HepG2 (cell line): ENCODE measurements around the gene HOXC4. TPM values are rescaled to one million over a fixed set of nuclear protein-coding genes. Genes with fewer than 3 reads are reported as not detected.
"Not testable (repeated sequence)": the region's sequence is repeated elsewhere in the genome, so short reads cannot be mapped to it uniquely, and the experiment has no call there.

Source experiments
- ATAC-seq: fragments of 200-7000 bp; cut with Tn5 transposase; 3 replicates; pipeline ENCODE4 v1.9.1; 2020; ENCODE audit warnings: mild to moderate bottlenecking, moderate library complexity
- BruUV-seq: library from RNA; stranded (reverse); fragments of 400-500 nt; replicated peaks from 2 replicates; lab custom pipeline; 2021; lab: Mats Ljungman, UMichigan
- CTCF ChIA-PET: fragments of 300-600 bp; formaldehyde crosslinking; extraction: SDS; loops from one replicate; lab custom pipeline; 2021; ENCODE audit warnings: low total read pairs, inconsistent platforms, low intra/inter-chr PET ratio; lab: Yijun Ruan, JAX
- POLR2A ChIA-PET: fragments of 350-600 bp; sonication (Branson Sonifier 250); formaldehyde crosslinking; loops from one replicate; lab custom pipeline; 2020; ENCODE audit warnings: antibody characterized with exemption, inconsistent platforms; lab: Yijun Ruan, JAX
- DNase-seq: peaks from one replicate; pipeline ENCODE4 v3.0.0-alpha.2; 2015; ENCODE audit warnings: low spot score
- FAIRE-seq: peaks from 3 replicates; lab custom pipeline; 2011; peaks lifted over from hg19 to GRCh38; lab: Jason Lieb, UNC
- H2AFZ ChIP-seq: one replicate; pipeline ENCODE4 v1.6.1; 2011; ENCODE audit warnings: low read length, inconsistent platforms
- H3K27ac ChIP-seq: fragments of 300-600 bp; 3 replicates; pipeline ENCODE4 v1.8.0; 2011; ENCODE audit warnings: mixed run types, mild to moderate bottlenecking, mixed read lengths, low read length, inconsistent platforms; ENCODE audit not compliant: insufficient read depth; ENCODE audit errors: extremely low read length
- H3K27me3 ChIP-seq, 2 experiments: fragments of 200-600 bp in 1 of 2; 2 replicates in 1 of 2; 3 replicates in 1 of 2; pipeline versions ENCODE4 v1.6.0 to v1.8.0; 2011; ENCODE audit warnings: low read length in 2 of 2, mild to moderate bottlenecking in 2 of 2, moderate library complexity in 2 of 2, inconsistent platforms in 1 of 2; ENCODE audit not compliant: insufficient read depth in 2 of 2, control insufficient read depth in 1 of 2
- H3K36me3 ChIP-seq, 2 experiments: fragments of 200-600 bp in 1 of 2; replicated peaks in 1 of 2; 2 replicates in 1 of 2; 3 replicates in 1 of 2; pipeline versions ENCODE4 v1.5.1 to v1.8.0; 2011; ENCODE audit warnings: low read length in 2 of 2, inconsistent platforms in 1 of 2; ENCODE audit not compliant: insufficient read depth in 2 of 2, control insufficient read depth in 1 of 2
- H3K4me1 ChIP-seq: 2 replicates; pipeline ENCODE4 v1.5.1; 2012; ENCODE audit warnings: low read length, inconsistent platforms; ENCODE audit not compliant: insufficient read depth
- H3K4me2 ChIP-seq: 2 replicates; pipeline ENCODE4 v1.6.0; 2011; ENCODE audit warnings: low read depth, low read length, inconsistent platforms
- H3K4me3 ChIP-seq, 3 experiments: fragments of 200-600 bp in 1 of 3; sonication (generic), shearing (Covaris generic) in 1 of 3; replicated peaks in 1 of 3; 2 replicates each; pipeline ENCODE4 v1.5.1; 2011 to 2016; ENCODE audit warnings: low read length in 3 of 3, inconsistent platforms in 2 of 3, low read depth in 2 of 3, mild to moderate bottlenecking in 2 of 3, control low read depth in 1 of 3, mixed read lengths in 1 of 3; ENCODE audit not compliant: insufficient read depth in 1 of 3
- H3K79me2 ChIP-seq: one replicate; pipeline ENCODE4 v1.6.1; 2011; ENCODE audit warnings: low read length, inconsistent platforms; ENCODE audit not compliant: insufficient read depth
- H3K9ac ChIP-seq: 2 replicates; pipeline ENCODE4 v1.6.0; 2011; ENCODE audit warnings: mild to moderate bottlenecking, low read depth, low read length, inconsistent platforms; ENCODE audit not compliant: insufficient read depth
- H3K9me3 ChIP-seq: 2 replicates; pipeline ENCODE4 v1.5.1; 2012; ENCODE audit warnings: mild to moderate bottlenecking, low read length
- H4K20me1 ChIP-seq: 2 replicates; pipeline ENCODE4 v1.6.0; 2011; ENCODE audit warnings: inconsistent platforms, mild to moderate bottlenecking, low read length, moderate library complexity; ENCODE audit not compliant: insufficient read depth
- CBFB ChIP-seq: sonication (generic); formaldehyde crosslinking; IDR thresholded peaks from 2 replicates; pipeline ENCODE4 v1.4.0; 2020; ENCODE audit warnings: missing genetic modification reagents
- ERF ChIP-seq: IDR thresholded peaks from 2 replicates; pipeline ENCODE4 v1.6.1; 2018; ENCODE audit warnings: missing biosample characterization, missing genetic modification reagents
- MIER3 ChIP-seq: IDR thresholded peaks from 2 replicates; pipeline ENCODE4 v1.6.1; 2016; ENCODE audit warnings: missing compliant biosample characterization, borderline replicate concordance
- ZFX ChIP-seq: sonication (generic); formaldehyde crosslinking; IDR thresholded peaks from 2 replicates; pipeline ENCODE4 v1.4.0; 2020; ENCODE audit warnings: mild to moderate bottlenecking, low read depth, missing genetic modification reagents, moderate library complexity
- ZNF10 ChIP-seq: sonication (generic); formaldehyde crosslinking; IDR thresholded peaks from 2 replicates; pipeline ENCODE4 v1.4.0; 2020; ENCODE audit warnings: mild to moderate bottlenecking, low read depth, missing genetic modification reagents, borderline replicate concordance
- ZNF121 ChIP-seq: sonication (generic); formaldehyde crosslinking; IDR thresholded peaks from 2 replicates; pipeline ENCODE4 v1.5.0; 2020; ENCODE audit warnings: mild to moderate bottlenecking, missing genetic modification reagents
- ZNF614 ChIP-seq: IDR thresholded peaks from 2 replicates; pipeline ENCODE4 v1.6.1; 2018; ENCODE audit warnings: missing biosample characterization, missing genetic modification reagents, inconsistent platforms, borderline replicate concordance
- WGBS: methylation state at CpG from one replicate; pipeline ENCODE4 v1.1.6; 2017; ENCODE audit warnings: low lambda C conversion rate; 5-methylcytosine and 5-hydroxymethylcytosine counted together
- in situ Hi-C: cut with HindIII; loops from 2 replicates; pipeline ENCODE4 v1.10.0; 2017; ENCODE audit warnings: low pct_unique_long_range_greater_than_20kb; ENCODE audit not compliant: extremely low pct_ligation_motif_present
- intact Hi-C: fragments of 100-400 bp; cut with micrococcal nuclease; formaldehyde crosslinking; loops from one replicate; pipeline ENCODE4 v1.10.0; 2022; ENCODE audit not compliant: unreplicated experiment
- polyA plus RNA-seq, 8 experiments: library from polyadenylated mRNA; depleted of rRNA in 3 of 8; stranded (reverse) in 7 of 8; unstranded in 1 of 8; fragments of >200 nt; fragmentation: Illumina TruSeq in 4 of 8; extraction: Trizol in 4 of 8; gene quantifications; 2 replicates each; pipeline versions ENCODE4 v1.2.1 to v1.2.3, GENCODE V29; 2011 to 2016; ENCODE audit warnings: low read depth in 4 of 8, missing spikeins in 1 of 8, mixed read lengths in 1 of 8; ENCODE audit not compliant: insufficient read depth in 1 of 8
- total RNA-seq, 5 experiments: library from RNA; depleted of rRNA; stranded (reverse); fragments of >200 nt; fragmentation: Illumina TruSeq; extraction: Trizol; gene quantifications; 2 replicates each; pipeline ENCODE4 v1.2.3, GENCODE V29; 2016; ENCODE audit warnings: low read depth in 1 of 5
- TF ChIP-seq, protein P1 (sequence below): sonication (generic); formaldehyde crosslinking; IDR thresholded peaks from 2 replicates; pipeline ENCODE4 v1.4.0; 2020; ENCODE audit warnings: missing genetic modification reagents
- TF ChIP-seq, protein P2 (sequence below): sonication (generic); formaldehyde crosslinking; IDR thresholded peaks from 2 replicates; pipeline ENCODE4 v1.8.0; 2022; ENCODE audit warnings: missing genetic modification reagents, mild to moderate bottlenecking, moderate library complexity, borderline replicate concordance

The HOXC4 gene
- total and polyA plus RNA-seq, 2 of the 13 experiments (the other 11 are each of a cell fraction or from before 2014, with no cell fraction given), result not detected

DNA sequence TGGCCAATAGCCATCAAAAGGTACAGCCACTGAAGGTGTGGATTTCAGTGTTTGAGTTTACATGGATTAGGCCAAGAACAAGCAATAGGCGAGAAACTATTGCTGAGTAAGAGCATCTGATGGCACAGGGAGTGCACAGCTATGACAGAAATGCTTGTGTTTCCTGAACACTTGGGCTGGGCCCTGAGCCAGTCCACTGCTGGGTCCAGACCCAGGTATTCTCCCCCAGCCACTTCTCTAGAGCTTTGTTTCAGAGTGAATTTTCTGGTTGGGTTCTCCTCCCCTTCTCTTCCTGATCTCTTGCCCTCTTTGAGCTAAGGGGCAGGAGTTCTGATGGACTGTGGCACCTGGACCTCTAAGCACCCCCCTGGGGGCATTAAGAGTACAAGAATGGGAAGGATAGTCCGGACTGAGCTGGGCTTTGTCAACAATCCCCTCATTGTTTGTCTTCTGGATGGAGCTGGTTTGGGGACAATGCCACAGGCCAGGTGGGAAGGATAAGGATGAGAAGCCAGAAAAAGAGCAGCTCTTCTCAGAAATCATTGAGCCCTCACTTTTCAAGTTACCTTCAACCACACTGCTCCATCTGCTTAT is 12.4 kb upstream of the HOXC4 start:
- ATAC-seq (no peak), DNase-seq (no peak), FAIRE-seq (no peak)
- Histone ChIP-seq H3K79me2 (no peaks in the 10 kb centered on the region), H3K4me2 (no peak overlapping the region), H3K9ac (no peak overlapping the region), H3K4me3 (no peak overlapping the region), H3K27ac (no peak overlapping the region), H3K36me3 (no peaks in the 10 kb centered on the region), H3K4me1 (no peaks in the 10 kb centered on the region), H4K20me1 (no peaks in the 10 kb centered on the region), H3K9me3 (no peaks in the 10 kb centered on the region), H2AFZ (no peak overlapping the region), H3K27me3 (peaks cover 10 to 56% of the 10 kb centered on the region in 2 experiments)
- ChIA-PET CTCF (no interaction called here), POLR2A (no interaction called here)
- WGBS, result 5% methylated on average over 2 of the region's 2 CpGs
- BruUV-seq, result no TSS peak
- TF ChIP-seq ZNF10 (CRISPR knock-in tag) (no peak), ERF (CRISPR knock-in tag) (no peak), MIER3 (no peak), ZNF614 (no peak), ZFX (no peak), CBFB (no peak), ZNF121 (no peak)
- TF ChIP-seq, protein P1, sequence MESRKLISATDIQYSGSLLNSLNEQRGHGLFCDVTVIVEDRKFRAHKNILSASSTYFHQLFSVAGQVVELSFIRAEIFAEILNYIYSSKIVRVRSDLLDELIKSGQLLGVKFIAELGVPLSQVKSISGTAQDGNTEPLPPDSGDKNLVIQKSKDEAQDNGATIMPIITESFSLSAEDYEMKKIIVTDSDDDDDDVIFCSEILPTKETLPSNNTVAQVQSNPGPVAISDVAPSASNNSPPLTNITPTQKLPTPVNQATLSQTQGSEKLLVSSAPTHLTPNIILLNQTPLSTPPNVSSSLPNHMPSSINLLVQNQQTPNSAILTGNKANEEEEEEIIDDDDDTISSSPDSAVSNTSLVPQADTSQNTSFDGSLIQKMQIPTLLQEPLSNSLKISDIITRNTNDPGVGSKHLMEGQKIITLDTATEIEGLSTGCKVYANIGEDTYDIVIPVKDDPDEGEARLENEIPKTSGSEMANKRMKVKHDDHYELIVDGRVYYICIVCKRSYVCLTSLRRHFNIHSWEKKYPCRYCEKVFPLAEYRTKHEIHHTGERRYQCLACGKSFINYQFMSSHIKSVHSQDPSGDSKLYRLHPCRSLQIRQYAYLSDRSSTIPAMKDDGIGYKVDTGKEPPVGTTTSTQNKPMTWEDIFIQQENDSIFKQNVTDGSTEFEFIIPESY (CRISPR knock-in tag), result no peak
- TF ChIP-seq, protein P2, sequence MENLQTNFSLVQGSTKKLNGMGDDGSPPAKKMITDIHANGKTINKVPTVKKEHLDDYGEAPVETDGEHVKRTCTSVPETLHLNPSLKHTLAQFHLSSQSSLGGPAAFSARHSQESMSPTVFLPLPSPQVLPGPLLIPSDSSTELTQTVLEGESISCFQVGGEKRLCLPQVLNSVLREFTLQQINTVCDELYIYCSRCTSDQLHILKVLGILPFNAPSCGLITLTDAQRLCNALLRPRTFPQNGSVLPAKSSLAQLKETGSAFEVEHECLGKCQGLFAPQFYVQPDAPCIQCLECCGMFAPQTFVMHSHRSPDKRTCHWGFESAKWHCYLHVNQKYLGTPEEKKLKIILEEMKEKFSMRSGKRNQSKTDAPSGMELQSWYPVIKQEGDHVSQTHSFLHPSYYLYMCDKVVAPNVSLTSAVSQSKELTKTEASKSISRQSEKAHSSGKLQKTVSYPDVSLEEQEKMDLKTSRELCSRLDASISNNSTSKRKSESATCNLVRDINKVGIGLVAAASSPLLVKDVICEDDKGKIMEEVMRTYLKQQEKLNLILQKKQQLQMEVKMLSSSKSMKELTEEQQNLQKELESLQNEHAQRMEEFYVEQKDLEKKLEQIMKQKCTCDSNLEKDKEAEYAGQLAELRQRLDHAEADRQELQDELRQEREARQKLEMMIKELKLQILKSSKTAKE, result no peak
- in situ Hi-C loops (no loop called here), intact Hi-C loops (no loop called here)

DNA sequence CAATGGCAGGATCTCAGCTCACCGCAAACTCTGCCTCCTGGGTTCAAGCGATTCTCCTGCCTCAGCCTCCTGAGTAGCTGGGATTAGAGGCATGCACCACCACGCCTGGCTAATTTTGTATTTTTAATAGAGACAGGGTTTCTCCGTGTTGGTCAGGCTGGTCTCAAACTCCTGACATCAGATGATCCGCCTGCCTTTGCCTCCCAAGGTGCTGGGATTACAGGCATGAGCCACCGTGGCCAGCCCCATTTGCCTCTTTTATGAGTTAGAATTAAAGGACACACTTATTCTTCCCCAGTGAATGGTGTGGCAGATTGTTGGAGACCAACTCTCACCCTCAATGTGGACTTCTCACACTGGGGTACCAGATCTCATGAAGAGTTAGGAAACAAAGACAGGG is 11.6 kb upstream of the HOXC4 start:
- H4K20me1 ChIP-seq, H3K4me1 ChIP-seq, ATAC-seq, H2AFZ ChIP-seq, CTCF ChIA-PET, H3K9me3 ChIP-seq, H3K4me3 ChIP-seq, H3K27ac ChIP-seq, DNase-seq, H3K9ac ChIP-seq, FAIRE-seq, H3K4me2 ChIP-seq, BruUV-seq, H3K36me3 ChIP-seq, in situ Hi-C loops, intact Hi-C loops, POLR2A ChIA-PET, H3K79me2 ChIP-seq: not testable (repeated sequence)
- WGBS, result 35% methylated on average over 6 of the region's 6 CpGs
- H3K27me3 ChIP-seq, result peaks cover 8 to 64% of the 10 kb centered on the region in 2 experiments
